Breast epithelium (tissue), 3 donors: ENCODE results near the gene IL3.

ENCODE experiments used
- POLR2AphosphoS5 ChIP-seq, 3 donors: sonication (generic); formaldehyde crosslinking; IDR thresholded peaks; one replicate each; pipeline ENCODE4 v1.6.1; 2017; ENCODE audit warnings: antibody characterized with exemption in 3 of 3
- TF ChIP-seq, protein P1 (sequence below), 3 donors: fragments of 450-650 bp; IDR thresholded peaks; one replicate each; pipeline ENCODE4 v1.5.1; 2016 to 2017; ENCODE audit warnings: antibody characterized with exemption in 3 of 3, mild to moderate bottlenecking in 3 of 3, moderate library complexity in 3 of 3

- TF ChIP-seq POLR2AphosphoS5 (IDR thresholded peaks at IDR 0.05): no peak
- TF ChIP-seq, protein P1, sequence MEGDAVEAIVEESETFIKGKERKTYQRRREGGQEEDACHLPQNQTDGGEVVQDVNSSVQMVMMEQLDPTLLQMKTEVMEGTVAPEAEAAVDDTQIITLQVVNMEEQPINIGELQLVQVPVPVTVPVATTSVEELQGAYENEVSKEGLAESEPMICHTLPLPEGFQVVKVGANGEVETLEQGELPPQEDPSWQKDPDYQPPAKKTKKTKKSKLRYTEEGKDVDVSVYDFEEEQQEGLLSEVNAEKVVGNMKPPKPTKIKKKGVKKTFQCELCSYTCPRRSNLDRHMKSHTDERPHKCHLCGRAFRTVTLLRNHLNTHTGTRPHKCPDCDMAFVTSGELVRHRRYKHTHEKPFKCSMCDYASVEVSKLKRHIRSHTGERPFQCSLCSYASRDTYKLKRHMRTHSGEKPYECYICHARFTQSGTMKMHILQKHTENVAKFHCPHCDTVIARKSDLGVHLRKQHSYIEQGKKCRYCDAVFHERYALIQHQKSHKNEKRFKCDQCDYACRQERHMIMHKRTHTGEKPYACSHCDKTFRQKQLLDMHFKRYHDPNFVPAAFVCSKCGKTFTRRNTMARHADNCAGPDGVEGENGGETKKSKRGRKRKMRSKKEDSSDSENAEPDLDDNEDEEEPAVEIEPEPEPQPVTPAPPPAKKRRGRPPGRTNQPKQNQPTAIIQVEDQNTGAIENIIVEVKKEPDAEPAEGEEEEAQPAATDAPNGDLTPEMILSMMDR (IDR thresholded peaks at IDR 0.05): peak in 1 of 3 donors; percentile 34
Observed at GRCh38 chr5:132065351-132065937, 5.0 kb downstream of the IL3 start.
